ENCODE results near the gene CORO7.

- TF ChIP-seq CTCF (IDR thresholded peaks at IDR 0.05) (no peak), JUND (IDR thresholded peaks at IDR 0.05) (no peak), TAF1 (IDR thresholded peaks at IDR 0.05; ENCODE audit: borderline replicate concordance, low read depth, low read length) (no peak), POLR2AphosphoS5 (IDR thresholded peaks at IDR 0.05; ENCODE audit: low read depth, low read length) (no peak), USF2 (IDR thresholded peaks at IDR 0.05; ENCODE audit: borderline replicate concordance, low read depth, low read length) (no peak), RFX5 (IDR thresholded peaks at IDR 0.05; ENCODE audit: low read length) (no peak), YY1 (IDR thresholded peaks at IDR 0.05; ENCODE audit: low read depth) (no peak), IRF3 (IDR thresholded peaks at IDR 0.05; ENCODE audit: low read depth, low read length) (no peak), REST (IDR thresholded peaks at IDR 0.05; ENCODE audit: low read depth, low read length) (no peak), RXRA (IDR thresholded peaks at IDR 0.05; ENCODE audit: borderline replicate concordance, low read depth) (no peak), GATA2 (CRISPR knock-in tag; IDR thresholded peaks at IDR 0.05) (no peak), CHD2 (IDR thresholded peaks at IDR 0.05; ENCODE audit: low read length, partially characterized antibody) (no peak)
Measured at GRCh38 chr16:4323845-4324488, 92.4 kb downstream of the CORO7 start.

Measured in SK-N-SH (cell line).